Measurements from ENCODE around the gene TM7SF2. TPM values are rescaled to one million over a fixed set of nuclear protein-coding genes. Genes with fewer than 3 reads are reported as not detected.

TM7SF2 gene
- total and polyA plus RNA-seq, 12 donors: 18.5 to 87.8 (median 69.5) TPM

DNA sequence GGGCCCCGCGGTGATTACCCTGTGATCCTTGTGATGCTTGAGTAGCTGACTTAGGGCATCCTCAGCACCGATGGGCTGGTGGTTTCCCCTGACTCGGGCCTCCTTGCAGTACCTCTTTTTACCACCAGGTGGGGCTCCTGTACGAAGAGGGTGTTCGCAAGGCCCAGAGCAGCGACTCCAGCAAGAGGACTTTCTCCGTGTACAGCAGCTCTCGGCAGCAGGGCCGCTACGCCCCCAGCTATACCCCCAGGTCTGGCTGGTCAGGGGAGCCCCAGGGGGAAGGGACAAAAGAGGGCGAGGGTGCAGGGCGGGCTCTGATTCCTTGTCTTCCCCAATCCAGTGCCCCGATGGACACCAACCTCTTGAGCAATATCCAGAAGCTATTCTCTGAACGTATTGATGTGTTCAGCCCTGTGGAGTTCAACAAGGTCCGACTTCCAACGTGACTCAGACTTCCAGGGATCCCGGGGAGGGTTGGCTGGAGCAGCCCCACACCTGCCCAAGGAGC, 1.3 kb upstream of the TM7SF2 start:
- Histone ChIP-seq H3K36me3 (peaks cover 0 to 46% (median 29%) of the 10 kb centered on the region in 9 donors), H3K9me3 (no peaks in the 10 kb centered on the region), H3K27me3 (peaks cover 0 to 10% (median 0%) of the 10 kb centered on the region in 7 donors), H3K4me3 (no peak overlapping the region), H3K4me1 (peaks cover 19 to 56% (median 37%) of the 10 kb centered on the region in 9 donors), H3K27ac (peak overlapping the region in 8 of 10 donors; percentile 42 to 80 (median 55))
- intact Hi-C loops (cut with DNase I): loop anchor here in 5 of 10 donors (2.0 to 10.0 kb wide), 5 partner anchors 70 to 336 kb away; partner anchors contain the start of genes CAPN1 (in 2 of the 5), ARL2 (in 1 of the 5) and SF1 (in 1 of the 5)
- 13 to 14% methylated on average over 18 of the region's 18 CpGs for WGBS, 2 donors
- DNase-seq: peak; percentile 85 to 90
- TF ChIP-seq, protein P1, sequence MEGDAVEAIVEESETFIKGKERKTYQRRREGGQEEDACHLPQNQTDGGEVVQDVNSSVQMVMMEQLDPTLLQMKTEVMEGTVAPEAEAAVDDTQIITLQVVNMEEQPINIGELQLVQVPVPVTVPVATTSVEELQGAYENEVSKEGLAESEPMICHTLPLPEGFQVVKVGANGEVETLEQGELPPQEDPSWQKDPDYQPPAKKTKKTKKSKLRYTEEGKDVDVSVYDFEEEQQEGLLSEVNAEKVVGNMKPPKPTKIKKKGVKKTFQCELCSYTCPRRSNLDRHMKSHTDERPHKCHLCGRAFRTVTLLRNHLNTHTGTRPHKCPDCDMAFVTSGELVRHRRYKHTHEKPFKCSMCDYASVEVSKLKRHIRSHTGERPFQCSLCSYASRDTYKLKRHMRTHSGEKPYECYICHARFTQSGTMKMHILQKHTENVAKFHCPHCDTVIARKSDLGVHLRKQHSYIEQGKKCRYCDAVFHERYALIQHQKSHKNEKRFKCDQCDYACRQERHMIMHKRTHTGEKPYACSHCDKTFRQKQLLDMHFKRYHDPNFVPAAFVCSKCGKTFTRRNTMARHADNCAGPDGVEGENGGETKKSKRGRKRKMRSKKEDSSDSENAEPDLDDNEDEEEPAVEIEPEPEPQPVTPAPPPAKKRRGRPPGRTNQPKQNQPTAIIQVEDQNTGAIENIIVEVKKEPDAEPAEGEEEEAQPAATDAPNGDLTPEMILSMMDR (IDR thresholded peaks at IDR 0.05): peak; percentile 95 to 100 (median 98)
- peak; percentile 18 to 76 (median 56) for ATAC-seq

DNA sequence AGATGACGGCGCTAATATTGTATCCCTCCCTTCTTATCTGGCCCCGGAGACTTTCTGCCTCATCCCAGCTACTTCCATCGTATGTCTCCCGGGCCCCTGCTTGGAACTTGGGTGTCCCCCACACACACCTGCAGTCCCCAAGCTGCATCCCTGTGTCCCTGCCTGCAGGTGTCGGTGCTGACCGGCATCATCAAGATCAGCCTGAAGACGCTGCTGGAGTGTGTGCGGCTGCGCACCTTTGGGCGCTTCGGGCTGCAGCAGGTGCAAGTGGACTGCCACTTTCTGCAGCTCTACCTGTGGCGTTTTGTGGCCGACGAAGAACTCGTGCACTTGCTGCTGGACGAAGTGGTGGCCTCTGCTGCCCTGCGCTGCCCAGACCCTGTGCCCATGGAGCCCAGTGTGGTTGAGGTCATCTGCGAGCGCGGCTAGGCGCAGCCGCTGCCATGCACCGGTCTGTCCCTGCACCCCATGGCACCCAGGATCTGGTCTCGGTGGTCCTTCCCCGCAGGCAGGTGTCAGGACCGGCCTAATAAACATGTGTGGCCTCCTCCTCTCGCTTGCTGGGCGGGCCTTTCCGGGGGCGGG, 421 bp upstream of the TM7SF2 start:
- Histone ChIP-seq H3K27ac (peak overlapping the region in 6 of 10 donors; percentile 5 to 84 (median 80)), H3K9me3 (no peaks in the 10 kb centered on the region), H3K27me3 (peaks cover 0 to 10% (median 0%) of the 10 kb centered on the region in 7 donors), H3K36me3 (peaks cover 0 to 46% (median 30%) of the 10 kb centered on the region in 9 donors), H3K4me3 (peak overlapping the region in 7 of 10 donors; percentile 50 to 75 (median 60)), H3K4me1 (peaks cover 21 to 59% (median 43%) of the 10 kb centered on the region in 9 donors)
- no peak for DNase-seq
- WGBS, 2 donors: 63 to 65% methylated on average over 31 of the region's 31 CpGs
- intact Hi-C loops (cut with DNase I): loop anchor here in 5 of 10 donors (2.0 to 10.0 kb wide), 5 partner anchors 70 to 336 kb away; partner anchors contain the start of genes CAPN1 (in 2 of the 5), ARL2 (in 1 of the 5) and SF1 (in 1 of the 5)
- ATAC-seq: peak in 1 of 8 donors; percentile 2
- TF ChIP-seq, protein P1 (IDR thresholded peaks at IDR 0.05): no peak

DNA sequence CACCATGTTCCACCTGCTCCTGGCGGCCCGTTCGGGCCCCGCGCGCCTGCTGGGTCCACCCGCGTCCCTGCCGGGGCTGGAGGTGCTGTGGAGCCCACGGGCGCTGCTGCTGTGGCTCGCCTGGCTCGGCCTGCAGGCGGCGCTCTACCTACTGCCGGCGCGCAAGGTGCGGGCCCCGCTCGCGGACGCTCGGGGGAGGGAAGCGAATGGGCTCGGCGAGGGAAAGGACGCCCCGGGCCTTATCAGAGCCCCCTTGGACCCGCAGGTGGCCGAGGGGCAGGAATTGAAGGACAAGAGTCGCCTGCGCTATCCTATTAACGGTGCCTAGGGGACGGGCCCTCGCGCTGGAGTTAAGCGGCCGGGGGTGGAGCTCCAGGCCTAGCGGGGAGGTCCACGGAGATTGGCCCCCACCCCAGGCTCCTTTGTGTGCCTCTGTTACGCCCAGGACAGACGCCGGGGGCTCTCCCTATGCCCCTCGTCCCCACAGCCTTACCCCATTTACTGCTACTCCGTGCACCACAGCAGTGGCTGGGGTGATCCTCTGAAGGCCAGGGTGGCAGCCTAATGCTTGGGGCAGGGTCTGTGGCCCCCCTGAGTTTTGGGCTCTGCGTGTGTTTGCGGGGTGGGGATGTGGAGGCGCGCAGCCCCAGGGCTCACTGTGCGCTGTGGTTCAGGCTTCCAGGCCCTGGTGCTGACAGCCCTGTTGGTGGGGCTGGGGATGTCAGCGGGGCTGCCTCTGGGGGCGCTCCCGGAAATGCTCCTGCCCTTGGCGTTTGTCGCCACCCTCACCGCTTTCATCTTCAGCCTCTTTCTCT, 1.1 kb downstream of the TM7SF2 start:
- Histone ChIP-seq H3K9me3 (no peaks in the 10 kb centered on the region), H3K4me3 (peak overlapping the region; percentile 38 to 75 (median 59)), H3K4me1 (peaks cover 26 to 67% (median 54%) of the 10 kb centered on the region in 9 donors), H3K27ac (peak overlapping the region; percentile 27 to 84 (median 74)), H3K36me3 (peaks cover 0 to 42% (median 26%) of the 10 kb centered on the region in 9 donors), H3K27me3 (peaks cover 0 to 10% (median 0%) of the 10 kb centered on the region in 7 donors)
- ATAC-seq (peak; percentile 40 to 62 (median 51)), DNase-seq (peak; percentile 50 to 74)
- TF ChIP-seq, protein P1 (IDR thresholded peaks at IDR 0.05): peak; percentile 66 to 91 (median 86)
- intact Hi-C loops (cut with DNase I): loop anchor here in 4 of 10 donors (5.0 to 10.0 kb wide), 4 partner anchors 70 to 338 kb away; partner anchors contain the start of genes ARL2 (in 1 of the 4), CAPN1 (in 1 of the 4) and SF1 (in 1 of the 4)
- 0 to 1% methylated on average over 51 to 57 of the region's 57 CpGs for WGBS, 2 donors
